OCI-LY1 (cell line): ENCODE measurements around the gene CHST8.

ENCODE experiments used
- CTCF ChIP-seq: fragments of 200-600 bp; sonication (generic), shearing (Covaris generic); IDR thresholded peaks from 2 replicates; pipeline ENCODE4 v1.5.1; 2017; ENCODE audit warnings: mild to moderate bottlenecking, antibody characterized with exemption, low read length, moderate library complexity, mixed read lengths
- EZH2 ChIP-seq: fragments of 200-600 bp; sonication (generic), shearing (Covaris generic); IDR thresholded peaks from 2 replicates; pipeline ENCODE4 v1.8.0; 2017; ENCODE audit warnings: borderline replicate concordance, mixed run types, mild to moderate bottlenecking, antibody characterized with exemption, low read length, moderate library complexity, mixed read lengths

GRCh38 chr19:33766623-33767022 is 144.9 kb downstream of the CHST8 start:
- TF ChIP-seq CTCF (no peak), EZH2 (no peak)
